H1 (cell line): Measurements from ENCODE around the gene GRIP2.

ENCODE experiments used
- JUN ChIP-seq: IDR thresholded peaks from 2 replicates; pipeline ENCODE4 v1.6.1; 2011; ENCODE audit warnings: low read depth, mild to moderate bottlenecking, improper control_type of control experiment, low read length
- POLR2AphosphoS5 ChIP-seq: IDR thresholded peaks from 2 replicates; pipeline ENCODE4 v1.6.1; 2011; ENCODE audit warnings: low read depth, low read length
- TAF1 ChIP-seq: IDR thresholded peaks from 2 replicates; pipeline ENCODE4 v1.6.1; 2011; ENCODE audit warnings: mild to moderate bottlenecking, low read depth, low read length

- no peak for TF ChIP-seq JUN
- no peak for TF ChIP-seq POLR2AphosphoS5
- no peak for TF ChIP-seq TAF1
Observed at GRCh38 chr3:14507757-14508504, 32.2 kb downstream of the GRIP2 start.
